Kidney (tissue), 22 donors: ENCODE data around the gene TEX13B. TPM values are rescaled to one million over a fixed set of nuclear protein-coding genes. Genes with fewer than 3 reads are reported as not detected.

Experiments used
- DNase-seq, 5 donors: peaks; one replicate each; pipeline ENCODE4 v3.0.0-alpha.2; 2013 to 2020
- FAIRE-seq: peaks from 2 replicates; lab custom pipeline; 2012; peaks lifted over from hg19 to GRCh38; lab: Jason Lieb, UNC
- H3K27ac ChIP-seq, 2 donors: one replicate each; pipeline ENCODE4 v1.7.0; 2013; ENCODE audit warnings: low read depth in 2 of 2, low read length in 2 of 2, inconsistent platforms in 1 of 2
- H3K27me3 ChIP-seq: one replicate; pipeline ENCODE4 v1.7.1; 2013; ENCODE audit warnings: low read length, inconsistent platforms; ENCODE audit not compliant: control insufficient read depth, insufficient read depth
- H3K36me3 ChIP-seq, 3 donors: one replicate each; pipeline versions ENCODE4 v1.7.0 to v1.7.1; 2013; ENCODE audit warnings: low read length in 3 of 3, control low read depth in 1 of 3, inconsistent platforms in 1 of 3; ENCODE audit not compliant: insufficient read depth in 3 of 3, control insufficient read depth in 2 of 3
- H3K4me1 ChIP-seq, 3 donors: one replicate each; pipeline versions ENCODE4 v1.7.0 to v1.7.1; 2013; ENCODE audit warnings: low read length in 3 of 3, inconsistent platforms in 1 of 3, low read depth in 1 of 3; ENCODE audit not compliant: control insufficient read depth in 2 of 3, insufficient read depth in 2 of 3
- H3K4me3 ChIP-seq, 3 donors: one replicate each; pipeline versions ENCODE4 v1.7.0 to v1.8.1; 2013; ENCODE audit warnings: low read length in 3 of 3, control low read depth in 1 of 3, inconsistent platforms in 1 of 3
- H3K9ac ChIP-seq, 3 donors: one replicate each; pipeline versions ENCODE4 v1.7.0 to v1.7.1; 2013; ENCODE audit warnings: low read length in 3 of 3, control low read depth in 1 of 3, inconsistent platforms in 1 of 3
- H3K9me3 ChIP-seq, 3 donors: one replicate each; pipeline versions ENCODE4 v1.7.0 to v1.7.1; 2013; ENCODE audit warnings: low read length in 3 of 3, control low read depth in 1 of 3, inconsistent platforms in 1 of 3; ENCODE audit not compliant: control insufficient read depth in 2 of 3, insufficient read depth in 1 of 3
- intact Hi-C: fragments of 100-400 bp; cut with DNase I; formaldehyde crosslinking; loops from one replicate; pipeline ENCODE4 v1.11.1; 2022
- long read RNA-seq, 10 donors: library from polyadenylated mRNA in 1 of 10; unstranded in 1 of 10; transcript quantifications; one replicate each; pipeline ENCODE4 v2.0.0 and lab custom pipeline, GENCODE V29; 2021 to 2026
- polyA plus RNA-seq: library from polyadenylated mRNA; stranded (reverse); fragments of 350-450 nt; fragmentation: Illumina TruSeq; extraction: RNeasy Lipid Tissue Mini Kit (QIAGEN cat#74804); gene quantifications from one replicate; pipeline ENCODE4 v1.2.3, GENCODE V29; 2014; ENCODE audit warnings: low read depth, low replicate concordance; ENCODE audit not compliant: insufficient read depth
- total RNA-seq: library from RNA; stranded (reverse); fragmentation: NEBNext Ultra II Directional; extraction: Animal tissue kit (Norgen Biotek cat#: 25700); gene quantifications from one replicate; pipeline ENCODE4 v1.2.1, GENCODE V29; 2021
- TF ChIP-seq, protein P1 (sequence below): IDR thresholded peaks from 3 replicates; pipeline ENCODE4 v1.5.1; 2012; ENCODE audit warnings: mild to moderate bottlenecking, moderate library complexity, borderline replicate concordance; ENCODE audit not compliant: insufficient read depth; ENCODE audit errors: extremely low read depth
- donor health status: control.
- donor health status: control.
- donor health status: control.
- donor health status: control.
- donor health status: control.
- donor health status: DM: yes; HTN: yes; CAD: no.
- donor health status: Normal renal cell carcinoma (clear cell type).

The TEX13B gene, protein sequence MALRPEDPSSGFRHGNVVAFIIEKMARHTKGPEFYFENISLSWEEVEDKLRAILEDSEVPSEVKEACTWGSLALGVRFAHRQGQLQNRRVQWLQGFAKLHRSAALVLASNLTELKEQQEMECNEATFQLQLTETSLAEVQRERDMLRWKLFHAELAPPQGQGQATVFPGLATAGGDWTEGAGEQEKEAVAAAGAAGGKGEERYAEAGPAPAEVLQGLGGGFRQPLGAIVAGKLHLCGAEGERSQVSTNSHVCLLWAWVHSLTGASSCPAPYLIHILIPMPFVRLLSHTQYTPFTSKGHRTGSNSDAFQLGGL
- not detected for total RNA-seq
- not detected for polyA plus RNA-seq
- long read RNA-seq, donor 1: 0 reads
- long read RNA-seq, donor 2: 0 reads
- long read RNA-seq, donor 3: 0 reads
- long read RNA-seq, donor 4: 0 reads
- long read RNA-seq, donor 5: 0 reads
- long read RNA-seq, donor 6: 0 reads
- long read RNA-seq, donor 7: 0 reads
- long read RNA-seq, donor 8: 0 reads
- long read RNA-seq, donor 9: 0 reads
- long read RNA-seq, donor 10: 0 reads

DNA sequence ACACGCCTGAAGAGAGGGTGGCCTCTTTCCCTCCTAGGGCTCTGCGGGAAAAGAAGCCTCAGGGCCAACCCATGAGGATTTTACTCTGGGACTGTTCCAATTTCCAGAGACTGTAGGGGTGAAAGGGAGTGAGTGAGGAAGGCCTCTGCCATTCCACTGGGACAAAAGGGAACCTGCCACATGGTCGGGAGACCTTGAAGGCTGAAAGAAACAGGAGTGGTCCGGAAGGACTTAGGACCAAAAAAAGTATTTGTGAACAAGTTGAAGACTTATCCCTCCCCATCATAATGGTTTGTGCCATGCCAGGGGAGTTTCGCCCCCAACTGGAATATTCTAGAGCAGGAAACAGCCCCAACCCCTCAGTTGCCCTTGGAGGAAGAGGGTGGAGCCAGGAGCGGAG, at the start of gene TEX13B:
Gene TEX13B (minus strand): TSS at position 15 of the 400 bp plus-strand sequence. CDS start 243 bp downstream, outside the sequence.
- no peak within 1 kb of the TSS for H3K4me3 ChIP-seq
- no peaks in the 10 kb centered on the region for H3K4me1 ChIP-seq
- H3K36me3 ChIP-seq: no peaks in the 10 kb centered on the region
- TF ChIP-seq, protein P1, sequence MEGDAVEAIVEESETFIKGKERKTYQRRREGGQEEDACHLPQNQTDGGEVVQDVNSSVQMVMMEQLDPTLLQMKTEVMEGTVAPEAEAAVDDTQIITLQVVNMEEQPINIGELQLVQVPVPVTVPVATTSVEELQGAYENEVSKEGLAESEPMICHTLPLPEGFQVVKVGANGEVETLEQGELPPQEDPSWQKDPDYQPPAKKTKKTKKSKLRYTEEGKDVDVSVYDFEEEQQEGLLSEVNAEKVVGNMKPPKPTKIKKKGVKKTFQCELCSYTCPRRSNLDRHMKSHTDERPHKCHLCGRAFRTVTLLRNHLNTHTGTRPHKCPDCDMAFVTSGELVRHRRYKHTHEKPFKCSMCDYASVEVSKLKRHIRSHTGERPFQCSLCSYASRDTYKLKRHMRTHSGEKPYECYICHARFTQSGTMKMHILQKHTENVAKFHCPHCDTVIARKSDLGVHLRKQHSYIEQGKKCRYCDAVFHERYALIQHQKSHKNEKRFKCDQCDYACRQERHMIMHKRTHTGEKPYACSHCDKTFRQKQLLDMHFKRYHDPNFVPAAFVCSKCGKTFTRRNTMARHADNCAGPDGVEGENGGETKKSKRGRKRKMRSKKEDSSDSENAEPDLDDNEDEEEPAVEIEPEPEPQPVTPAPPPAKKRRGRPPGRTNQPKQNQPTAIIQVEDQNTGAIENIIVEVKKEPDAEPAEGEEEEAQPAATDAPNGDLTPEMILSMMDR: no peak
- no peak for DNase-seq
- H3K27ac ChIP-seq: no peak within 1 kb of the TSS
- H3K9me3 ChIP-seq: no peaks in the 10 kb centered on the region
- no peak within 1 kb of the TSS for H3K9ac ChIP-seq
- intact Hi-C loops: no loop called here
- H3K27me3 ChIP-seq: no peaks in the 10 kb centered on the region
- no peak for FAIRE-seq

DNA sequence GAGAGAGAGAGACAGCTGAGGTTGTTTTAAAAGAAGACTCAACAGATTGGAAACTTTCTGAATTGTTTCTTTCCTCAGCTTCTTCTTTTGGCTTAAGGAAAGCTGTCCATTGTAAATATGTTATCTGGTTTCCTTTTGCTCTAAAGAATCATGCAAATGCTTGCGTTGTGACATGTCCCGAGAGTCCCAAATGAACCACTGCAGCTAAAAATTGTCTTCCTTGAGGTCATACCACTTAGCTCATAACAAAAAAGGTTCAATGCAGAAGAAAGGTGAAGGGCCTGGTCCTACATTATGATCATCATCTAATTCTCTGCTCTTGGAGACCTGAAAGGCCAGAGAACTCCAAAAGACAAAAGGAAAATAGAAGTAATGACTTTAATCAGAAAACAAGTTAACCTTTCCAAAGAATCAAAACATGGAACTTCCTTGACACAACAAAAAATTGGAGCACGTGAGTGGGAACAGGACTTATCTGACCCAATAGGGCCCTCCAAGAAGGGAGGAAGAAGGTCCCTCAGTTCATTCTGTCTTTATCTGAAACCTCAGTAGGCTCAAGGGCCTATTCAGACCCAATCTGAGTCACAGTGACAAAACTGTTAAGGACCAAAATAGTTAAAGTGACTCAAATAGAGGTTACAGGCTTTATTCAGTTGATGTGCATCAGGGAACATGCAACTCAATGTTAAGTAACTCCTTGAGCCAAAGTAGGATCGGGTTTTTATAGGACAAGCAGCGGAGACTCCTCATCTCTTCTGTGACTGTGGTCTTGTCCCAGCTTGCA, 48.0 kb upstream of the TEX13B start:
- Histone ChIP-seq H3K9me3 (no peaks in the 10 kb centered on the region), H3K36me3 (no peaks in the 10 kb centered on the region), H3K27me3 (peaks cover 9% of the 10 kb centered on the region), H3K4me1 (no peaks in the 10 kb centered on the region), H3K27ac (no peak overlapping the region), H3K4me3 (no peak overlapping the region), H3K9ac (no peak overlapping the region)
- FAIRE-seq (no peak), DNase-seq (no peak)
- TF ChIP-seq, protein P1: no peak
- intact Hi-C loops: no loop called here

DNA sequence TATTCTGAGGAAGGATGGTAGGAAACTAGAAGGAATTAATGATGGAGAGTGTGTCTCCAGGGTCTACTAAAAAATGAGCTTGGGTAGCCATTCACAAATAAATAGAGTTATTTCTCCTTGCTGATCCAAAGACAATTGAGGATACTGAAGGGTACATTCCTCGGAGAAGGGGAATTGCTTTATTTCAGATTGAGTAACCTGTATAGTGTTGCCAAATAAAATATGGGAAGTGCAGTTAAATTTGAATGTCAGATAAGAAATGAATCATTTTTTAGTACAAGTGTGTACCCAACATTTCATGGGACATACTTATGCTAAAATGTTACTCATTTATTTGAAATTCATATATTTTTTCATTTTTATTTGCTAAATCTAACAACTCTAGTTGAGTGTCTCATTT, 46.7 kb upstream of the TEX13B start:
- TF ChIP-seq, protein P1: no peak

More for the DNA sequence above, 46.7 kb upstream of the TEX13B start:
- Histone ChIP-seq H3K9ac (no peak overlapping the region), H3K9me3 (no peaks in the 10 kb centered on the region), H3K36me3 (no peaks in the 10 kb centered on the region), H3K4me3 (no peak overlapping the region), H3K27me3 (peaks cover 9% of the 10 kb centered on the region), H3K4me1 (no peaks in the 10 kb centered on the region), H3K27ac (no peak overlapping the region)
- no peak for DNase-seq
- intact Hi-C loops: no loop called here
- no peak for FAIRE-seq
